Cardiac muscle cell (in vitro differentiated cells and primary cell): ENCODE data around the gene TMEM121B. TPM values are rescaled to one million over a fixed set of nuclear protein-coding genes. Genes with fewer than 3 reads are reported as not detected.

Source experiments
- DNase-seq, 2 donors: peaks; one replicate each; pipeline versions ENCODE4 v3.0.0 to v3.0.0-alpha.2; 2010 to 2017; ENCODE audit warnings: low read depth in 1 of 2, low spot score in 1 of 2
- H3K27ac ChIP-seq: fragments of 200-600 bp; sonication (generic); 2 replicates; pipeline ENCODE4 v1.5.1; 2016
- H3K27me3 ChIP-seq: fragments of 200-600 bp; sonication (generic); 2 replicates; pipeline ENCODE4 v1.6.0; 2016; ENCODE audit warnings: control low read depth
- H3K36me3 ChIP-seq: fragments of 200-600 bp; sonication (generic); 2 replicates; pipeline ENCODE4 v1.5.1; 2016; ENCODE audit warnings: control low read depth
- H3K4me1 ChIP-seq: fragments of 200-600 bp; sonication (generic); 2 replicates; pipeline ENCODE4 v1.8.1; 2017; ENCODE audit warnings: low read depth, mild to moderate bottlenecking, mixed run types
- H3K4me3 ChIP-seq: fragments of 200-600 bp; sonication (generic); 2 replicates; pipeline ENCODE4 v1.5.1; 2016; ENCODE audit warnings: mild to moderate bottlenecking
- H3K9me3 ChIP-seq: fragments of 200-600 bp; sonication (generic); 2 replicates; pipeline ENCODE4 v1.5.1; 2017; ENCODE audit warnings: low read depth, mild to moderate bottlenecking, control low read depth
- polyA plus RNA-seq: library from polyadenylated mRNA; unstranded; fragments of >200 nt; fragmentation: Nextera tagmentation; extraction: Ambion mirVana; gene quantifications from 2 replicates; pipeline ENCODE4 v1.2.1, GENCODE V29; 2016
- total RNA-seq: library from RNA; depleted of rRNA; stranded (reverse); fragments of >200 nt; gene quantifications from 2 replicates; pipeline ENCODE4 v1.2.3, GENCODE V29; 2016
- TF ChIP-seq, protein P1 (sequence below): IDR thresholded peaks from 2 replicates; pipeline ENCODE4 v1.5.1; 2012; ENCODE audit warnings: low read depth, mild to moderate bottlenecking, low read length

Gene TMEM121B
- 6.7 and 10.2 TPM in 2 replicates for total RNA-seq
- polyA plus RNA-seq, result 4.5 and 7.9 TPM in 2 replicates

DNA sequence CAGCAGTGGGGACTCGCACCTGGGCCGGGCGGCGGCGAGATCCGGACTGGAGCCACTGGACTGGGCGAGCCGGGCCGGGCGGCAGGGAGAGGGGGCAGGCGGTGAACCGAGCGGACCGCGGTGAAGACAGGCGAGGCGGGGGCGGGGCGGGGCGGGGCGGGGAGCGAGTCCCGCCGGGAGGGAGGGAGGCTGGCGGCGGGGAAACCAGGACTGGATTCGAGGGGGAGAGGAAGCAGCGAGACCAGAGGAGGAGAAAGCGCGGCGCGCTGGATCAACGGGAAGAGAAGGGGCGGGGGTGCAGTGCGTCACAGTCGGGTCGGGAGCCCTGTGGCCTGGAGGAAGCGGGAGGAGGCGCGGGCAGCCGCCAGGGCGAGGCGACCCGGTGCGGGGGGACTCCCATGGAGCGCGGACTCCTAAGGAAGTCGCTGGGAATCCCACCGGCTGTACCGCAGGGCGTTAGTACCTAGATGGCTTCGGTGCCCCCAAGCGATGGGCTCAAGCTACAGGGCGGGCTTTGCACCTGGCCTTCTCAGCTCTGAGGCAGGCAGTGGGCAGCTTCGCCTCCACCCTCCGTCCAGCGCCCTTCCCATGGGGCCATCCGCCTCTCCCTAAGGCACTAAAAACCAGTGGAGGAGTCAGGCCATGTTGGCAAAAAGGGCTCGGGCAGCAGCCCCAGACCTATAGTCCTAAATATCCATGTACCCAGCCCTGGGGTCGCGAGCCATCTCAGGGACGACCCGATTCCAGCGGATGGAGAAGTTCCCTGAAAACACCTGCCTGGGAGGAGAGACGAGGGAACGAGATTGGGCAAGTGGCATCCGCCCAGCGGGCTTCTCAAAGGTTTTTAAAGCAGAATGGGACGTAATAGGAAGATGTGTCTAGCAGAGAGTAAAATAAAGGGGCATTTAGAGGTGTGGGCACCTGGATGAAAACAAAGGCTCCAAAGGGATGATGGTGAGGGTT is at the start of gene TMEM121B:
TMEM121B (minus strand) TSS at position 128 of the 963 bp plus-strand sequence. CDS start 233 bp downstream, outside the sequence.
- peak within 1 kb of the TSS; percentile 84 for H3K4me3 ChIP-seq
- H3K4me1 ChIP-seq, result no peaks in the 10 kb centered on the region
- no peaks in the 10 kb centered on the region for H3K27me3 ChIP-seq
- DNase-seq, result peak; percentile 64 to 94
- no peaks in the 10 kb centered on the region for H3K9me3 ChIP-seq
- H3K36me3 ChIP-seq, result no peaks in the 10 kb centered on the region
- H3K27ac ChIP-seq, result peak within 1 kb of the TSS; percentile 0
- TF ChIP-seq, protein P1, sequence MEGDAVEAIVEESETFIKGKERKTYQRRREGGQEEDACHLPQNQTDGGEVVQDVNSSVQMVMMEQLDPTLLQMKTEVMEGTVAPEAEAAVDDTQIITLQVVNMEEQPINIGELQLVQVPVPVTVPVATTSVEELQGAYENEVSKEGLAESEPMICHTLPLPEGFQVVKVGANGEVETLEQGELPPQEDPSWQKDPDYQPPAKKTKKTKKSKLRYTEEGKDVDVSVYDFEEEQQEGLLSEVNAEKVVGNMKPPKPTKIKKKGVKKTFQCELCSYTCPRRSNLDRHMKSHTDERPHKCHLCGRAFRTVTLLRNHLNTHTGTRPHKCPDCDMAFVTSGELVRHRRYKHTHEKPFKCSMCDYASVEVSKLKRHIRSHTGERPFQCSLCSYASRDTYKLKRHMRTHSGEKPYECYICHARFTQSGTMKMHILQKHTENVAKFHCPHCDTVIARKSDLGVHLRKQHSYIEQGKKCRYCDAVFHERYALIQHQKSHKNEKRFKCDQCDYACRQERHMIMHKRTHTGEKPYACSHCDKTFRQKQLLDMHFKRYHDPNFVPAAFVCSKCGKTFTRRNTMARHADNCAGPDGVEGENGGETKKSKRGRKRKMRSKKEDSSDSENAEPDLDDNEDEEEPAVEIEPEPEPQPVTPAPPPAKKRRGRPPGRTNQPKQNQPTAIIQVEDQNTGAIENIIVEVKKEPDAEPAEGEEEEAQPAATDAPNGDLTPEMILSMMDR, result no peak

DNA sequence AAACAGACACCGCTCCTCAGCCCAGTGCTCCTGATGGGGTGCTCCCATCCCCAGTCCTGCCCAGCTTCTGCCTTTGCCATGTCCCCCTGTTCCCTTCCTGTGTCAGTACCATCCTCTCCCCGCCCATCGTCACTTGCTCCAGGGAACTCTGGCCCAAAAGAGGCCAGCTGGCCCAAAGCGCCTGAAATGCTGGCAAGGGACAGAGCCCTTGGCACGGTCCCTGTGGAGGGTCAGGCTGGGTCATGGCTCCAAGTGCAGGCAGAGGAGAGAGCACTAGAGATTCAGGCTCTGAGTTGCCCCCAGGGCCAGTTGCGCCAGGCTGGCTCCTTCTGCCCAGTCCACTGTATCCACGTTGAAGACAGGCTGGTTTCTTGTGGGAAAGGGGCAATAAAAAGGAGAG is 46.3 kb upstream of the TMEM121B start:
- Histone ChIP-seq H3K27ac (no peak overlapping the region), H3K27me3 (no peaks in the 10 kb centered on the region), H3K36me3 (no peaks in the 10 kb centered on the region), H3K4me1 (peaks cover 3% of the 10 kb centered on the region), H3K4me3 (no peak overlapping the region), H3K9me3 (no peaks in the 10 kb centered on the region)
- TF ChIP-seq, protein P1, result no peak
- no peak for DNase-seq

DNA sequence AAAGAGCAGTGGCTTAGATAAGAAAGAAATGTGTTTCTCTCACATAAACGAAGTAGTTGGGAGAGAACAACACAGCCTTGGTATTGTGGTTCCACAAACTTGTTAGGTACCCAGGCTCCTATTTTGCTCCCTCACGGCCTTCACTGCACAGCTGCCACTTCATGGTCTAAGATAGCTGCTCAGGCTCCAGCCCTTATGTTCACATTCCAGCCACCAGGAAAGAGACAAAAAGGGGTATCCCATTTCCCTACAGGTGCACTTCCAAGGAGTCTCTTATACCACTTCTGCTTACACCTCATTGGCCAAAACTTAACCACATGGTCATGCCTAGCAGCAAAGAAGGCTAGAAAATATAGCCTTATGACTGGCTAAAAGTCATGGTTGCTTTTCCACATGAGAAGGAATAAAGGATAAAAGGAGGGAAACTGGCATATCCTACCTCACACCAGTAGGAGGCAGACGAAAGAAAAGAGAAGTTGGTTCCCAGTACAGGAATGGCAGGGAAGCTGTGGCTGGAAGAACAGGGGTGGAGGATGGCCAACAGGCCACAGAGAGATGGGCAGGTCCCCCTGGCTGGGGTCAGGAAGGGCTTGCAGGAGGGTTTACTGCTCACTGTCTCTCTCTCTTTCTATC is 43.3 kb upstream of the TMEM121B start:
- Histone ChIP-seq H3K36me3 (no peaks in the 10 kb centered on the region), H3K27me3 (no peaks in the 10 kb centered on the region), H3K4me3 (no peak overlapping the region), H3K9me3 (no peaks in the 10 kb centered on the region), H3K4me1 (no peaks in the 10 kb centered on the region), H3K27ac (no peak overlapping the region)
- DNase-seq, result no peak
- TF ChIP-seq, protein P1, result peak; percentile 23

DNA sequence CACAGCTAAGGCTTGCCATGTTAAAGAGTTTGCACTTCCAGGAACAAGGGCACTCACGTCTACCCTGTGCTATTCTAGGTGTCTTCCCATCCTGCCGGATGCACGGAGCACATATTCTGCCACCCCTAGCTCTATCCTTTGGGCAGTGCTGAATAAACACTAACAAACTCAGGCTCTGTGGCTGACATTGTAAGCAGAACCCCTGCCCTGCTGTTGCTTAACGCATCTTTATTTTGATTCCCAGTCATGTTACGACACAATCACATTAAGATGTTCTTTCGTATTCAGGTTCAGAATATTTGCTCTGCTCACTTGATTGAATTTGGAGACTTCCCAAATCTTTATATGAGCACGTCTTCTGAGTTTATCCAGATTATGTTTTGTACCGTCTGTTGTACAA is 41.6 kb upstream of the TMEM121B start:
- no peak overlapping the region for H3K27ac ChIP-seq
- TF ChIP-seq, protein P1, result no peak

DNA sequence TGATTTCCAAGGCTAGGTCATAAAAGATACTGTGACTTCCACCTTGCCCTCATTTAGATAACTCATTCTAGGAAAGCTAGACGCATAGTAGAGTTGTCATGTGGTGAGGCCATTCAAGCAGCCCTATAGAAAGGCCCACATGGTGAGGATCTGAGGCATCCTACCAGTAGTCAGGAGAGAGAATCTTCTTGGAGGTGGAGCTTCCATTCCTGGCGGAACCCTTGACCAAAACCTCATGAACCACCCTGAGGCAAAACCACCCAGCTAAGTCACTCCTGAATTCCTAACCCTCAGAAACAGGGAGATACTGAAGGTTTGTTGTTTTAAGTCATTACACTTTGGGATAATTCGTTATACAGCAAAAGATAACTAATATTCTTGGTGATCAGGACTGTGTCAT is 40.8 kb upstream of the TMEM121B start:
- Histone ChIP-seq H3K36me3 (no peaks in the 10 kb centered on the region), H3K27me3 (no peaks in the 10 kb centered on the region), H3K9me3 (no peaks in the 10 kb centered on the region), H3K27ac (no peak overlapping the region), H3K4me1 (no peaks in the 10 kb centered on the region), H3K4me3 (no peak overlapping the region)
- TF ChIP-seq, protein P1, result no peak
- no peak for DNase-seq

More for the DNA sequence above, 41.6 kb upstream of the TMEM121B start:
- no peaks in the 10 kb centered on the region for H3K4me1 ChIP-seq
- H3K36me3 ChIP-seq, result no peaks in the 10 kb centered on the region
- no peaks in the 10 kb centered on the region for H3K9me3 ChIP-seq
- H3K4me3 ChIP-seq, result no peak overlapping the region
- no peak for DNase-seq
- H3K27me3 ChIP-seq, result no peaks in the 10 kb centered on the region
